NCI-H345 (cell line): ENCODE results near the gene INPP5K.
"Not testable (repeated sequence)": the region's sequence is repeated elsewhere in the genome, so short reads cannot be mapped to it uniquely, and the experiment has no call there.

Source experiments
- DNase-seq: peaks from one replicate; lab custom pipeline; 2025; lab: John Stamatoyannopoulos, UW

Gene INPP5K

DNA sequence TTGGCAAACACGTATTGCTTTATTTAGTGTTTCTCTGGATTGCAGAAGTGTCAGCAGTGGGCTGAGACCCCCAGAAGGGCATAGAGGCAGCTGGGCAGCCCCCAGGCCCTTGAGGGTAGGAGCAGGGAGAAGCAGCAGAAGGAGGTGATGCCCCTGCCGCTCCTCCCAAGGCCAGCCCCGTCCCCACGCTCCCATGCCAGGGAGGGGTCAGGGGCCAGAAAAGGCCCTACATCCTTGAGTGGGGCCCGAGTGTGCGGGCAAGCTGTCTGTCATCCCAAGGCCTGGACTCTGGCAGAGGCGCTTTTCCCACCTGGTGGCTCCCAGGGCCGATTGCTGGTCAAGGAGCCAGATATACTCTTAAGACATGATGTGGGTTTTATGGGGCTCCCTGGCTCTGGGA, 52.2 kb downstream of the INPP5K start:
- no peak for DNase-seq

DNA sequence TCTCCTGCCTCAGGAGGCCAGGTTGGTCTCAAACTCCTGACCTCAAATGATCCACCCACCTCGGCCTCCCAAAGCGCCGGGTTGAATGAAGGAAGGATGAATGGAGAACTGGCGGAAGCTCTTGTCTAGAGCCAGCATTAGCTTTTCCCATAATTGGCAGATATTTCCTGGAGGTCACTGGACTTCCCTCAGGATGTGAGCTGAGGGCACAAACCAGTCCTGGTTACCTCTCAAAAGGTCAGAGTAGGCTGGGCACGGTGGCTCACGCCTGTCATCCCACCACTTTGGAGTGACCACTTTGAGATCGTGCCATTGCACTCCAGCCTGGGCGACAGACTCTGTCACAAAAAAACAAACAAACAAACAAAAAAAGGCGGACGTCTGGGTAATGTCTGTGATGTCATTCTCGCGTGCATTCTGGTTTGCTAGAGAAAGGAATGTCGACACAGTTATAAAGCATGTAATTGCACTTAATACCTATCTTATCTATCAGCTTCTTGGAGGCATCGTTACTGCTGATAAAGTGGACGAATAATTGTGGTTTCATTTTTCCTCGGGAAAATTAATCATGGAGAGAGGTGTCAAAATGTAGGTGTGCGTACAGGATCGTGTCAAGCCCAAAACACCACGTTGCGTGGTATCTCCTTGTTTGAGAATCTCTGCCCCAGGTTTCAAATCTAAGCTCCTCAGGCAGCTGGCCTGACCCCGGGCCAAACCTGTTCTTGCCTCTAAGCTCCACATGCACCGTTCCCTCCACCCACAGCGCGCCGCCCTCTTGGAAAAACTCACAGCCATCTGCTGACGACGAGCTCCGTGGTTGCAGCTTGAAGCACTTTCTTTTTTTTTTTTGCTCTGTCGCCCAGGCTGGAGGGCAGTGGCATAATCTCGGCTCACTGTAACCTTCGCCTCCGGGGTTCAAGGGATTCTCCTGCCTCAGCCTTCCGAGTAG, 54.0 kb downstream of the INPP5K start:
- DNase-seq, result no peak

DNA sequence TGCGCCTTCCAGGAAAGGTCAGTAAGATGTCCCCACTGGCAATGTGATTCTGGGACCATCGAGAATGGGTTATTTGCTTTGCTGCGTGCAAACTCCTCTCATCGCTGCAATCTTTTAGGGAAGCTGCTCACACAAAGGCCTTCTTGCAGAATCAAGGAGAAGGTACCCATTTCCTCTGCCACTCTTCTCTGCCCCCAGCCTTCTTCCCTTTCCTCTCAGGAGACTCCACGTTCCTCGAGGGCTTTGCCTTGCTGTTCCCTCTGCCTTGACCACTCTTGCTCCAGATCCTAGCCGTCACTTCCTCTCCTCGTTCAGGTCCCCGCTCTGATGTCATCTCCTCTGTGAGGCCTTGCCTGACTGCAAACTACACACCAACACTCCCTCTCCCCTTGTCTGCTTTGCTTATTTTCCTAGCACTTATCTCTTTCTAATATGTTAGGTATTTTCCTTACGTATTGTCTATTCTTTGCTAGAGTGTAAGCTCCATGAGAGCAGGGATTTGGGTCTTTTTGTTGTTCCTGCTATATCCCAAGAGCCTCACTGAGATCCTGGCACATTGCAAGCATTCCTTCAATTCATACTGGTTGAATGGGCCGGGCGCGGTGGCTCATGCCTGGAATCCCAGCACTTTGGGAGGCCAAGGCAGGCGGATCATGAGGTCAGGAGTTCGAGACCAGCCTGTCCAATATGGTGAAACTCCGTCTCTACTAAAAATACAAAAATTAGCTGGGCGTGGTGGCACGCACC, 55.0 kb downstream of the INPP5K start:
- DNase-seq, result no peak

DNA sequence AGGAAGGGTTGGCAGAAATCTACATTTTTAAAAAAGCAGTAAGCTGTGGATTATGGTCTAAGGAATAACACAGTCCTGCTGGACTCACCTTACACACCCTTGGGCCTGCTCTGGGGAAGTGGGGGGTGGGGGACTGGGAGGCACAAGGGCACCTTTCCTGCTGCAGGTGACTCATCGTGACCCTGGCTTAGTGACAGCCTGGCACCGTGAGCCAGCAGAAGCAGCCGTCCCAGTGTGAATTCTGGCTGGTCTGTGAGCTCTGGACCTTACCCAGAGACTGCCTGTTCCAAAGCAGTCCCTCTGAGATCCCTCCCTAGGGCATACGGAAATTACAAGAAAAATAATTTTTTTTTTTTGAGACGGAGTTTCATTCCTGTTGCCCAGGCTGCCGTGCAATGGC, 56.2 kb downstream of the INPP5K start:
- DNase-seq, result no peak

DNA sequence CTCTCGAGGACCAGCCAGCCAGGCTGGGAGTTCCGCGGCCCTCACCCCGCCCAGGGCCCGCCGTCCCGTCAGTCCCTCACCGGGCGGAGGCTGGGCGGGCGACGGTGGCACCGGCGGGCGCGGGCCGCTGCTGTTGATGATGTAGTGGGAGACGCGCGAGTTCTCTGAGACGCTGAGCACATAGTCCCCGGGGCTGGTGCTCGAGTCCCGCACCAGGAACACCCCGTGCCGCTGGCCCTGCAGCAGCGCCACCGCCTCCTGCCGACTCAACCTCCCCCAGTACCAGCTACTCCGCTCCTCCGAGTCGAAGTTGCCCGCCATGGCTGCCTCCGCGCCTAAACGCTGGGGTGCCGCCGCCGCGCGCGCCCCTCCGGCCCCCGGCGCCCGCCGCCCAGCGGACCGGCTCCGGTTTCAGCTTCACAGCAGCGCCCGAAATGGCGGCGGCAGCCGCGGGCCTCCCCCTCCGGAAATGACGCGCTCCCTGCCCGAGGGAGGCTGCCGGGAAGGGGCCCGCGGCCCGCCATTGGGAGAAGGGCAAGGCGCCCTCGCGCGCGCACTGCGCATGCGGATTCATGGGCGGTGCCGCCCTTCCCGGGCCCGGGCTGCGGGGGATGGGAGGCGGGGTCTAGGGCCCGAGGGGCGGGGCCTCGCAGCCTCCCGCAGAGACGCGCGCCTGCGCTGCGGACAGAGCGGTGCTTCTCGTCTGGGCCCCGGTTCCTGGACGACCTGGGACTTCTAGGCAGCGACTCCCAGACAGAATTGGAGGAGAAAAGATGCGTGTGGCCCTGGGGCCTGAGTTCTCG, 60.4 kb downstream of the INPP5K start, which contains the start of gene CRK:
CRK (minus strand) TSS at position 436 of the 803 bp plus-strand sequence; CDS start at position 321, 115 bp downstream.
- peak; percentile 93 for DNase-seq

DNA sequence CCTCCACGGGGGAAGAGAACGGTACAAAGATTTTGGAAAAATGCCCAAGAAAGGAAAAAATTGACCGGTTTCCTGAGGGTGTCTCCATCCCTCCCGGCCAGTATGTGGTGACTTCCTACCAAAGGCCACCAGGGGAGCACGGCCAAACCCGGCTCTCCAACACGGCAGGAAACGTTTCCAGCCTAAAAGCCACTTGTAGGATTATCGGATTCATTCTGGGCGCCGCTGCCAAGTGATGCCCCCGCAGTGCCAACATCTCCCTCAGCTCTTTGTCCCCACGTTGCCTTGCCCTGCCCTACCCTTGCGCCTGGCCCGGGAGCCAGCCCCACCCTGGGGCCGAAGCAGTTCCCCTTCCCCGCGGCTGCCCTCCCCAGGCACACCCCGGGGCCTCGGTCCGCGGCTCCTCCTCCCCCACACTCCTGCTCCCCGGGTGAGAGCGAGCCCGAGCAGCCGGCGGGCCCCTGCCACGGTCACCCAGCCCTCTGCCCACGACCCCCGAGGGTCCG, 61.1 kb downstream of the INPP5K start:
- DNase-seq, result peak; percentile 38

DNA sequence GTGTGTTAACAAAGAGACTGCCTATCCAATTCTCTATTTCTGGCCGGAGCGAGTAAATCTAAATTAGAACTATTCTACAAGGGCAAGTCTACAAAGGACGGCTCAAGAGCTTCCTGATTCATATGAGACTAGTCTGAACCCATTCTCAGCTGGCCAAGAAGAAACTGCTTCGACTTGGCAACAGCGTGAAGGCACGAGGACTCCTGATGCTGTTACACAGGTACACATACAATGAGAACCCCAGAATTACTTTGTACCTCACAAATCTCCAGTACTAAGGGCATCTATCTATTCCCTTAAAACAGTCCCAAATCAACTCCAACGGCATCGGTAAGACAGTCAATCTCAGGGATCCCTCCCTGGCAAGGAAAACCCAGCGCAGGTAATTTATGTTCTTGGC, 61.9 kb downstream of the INPP5K start:
- no peak for DNase-seq

DNA sequence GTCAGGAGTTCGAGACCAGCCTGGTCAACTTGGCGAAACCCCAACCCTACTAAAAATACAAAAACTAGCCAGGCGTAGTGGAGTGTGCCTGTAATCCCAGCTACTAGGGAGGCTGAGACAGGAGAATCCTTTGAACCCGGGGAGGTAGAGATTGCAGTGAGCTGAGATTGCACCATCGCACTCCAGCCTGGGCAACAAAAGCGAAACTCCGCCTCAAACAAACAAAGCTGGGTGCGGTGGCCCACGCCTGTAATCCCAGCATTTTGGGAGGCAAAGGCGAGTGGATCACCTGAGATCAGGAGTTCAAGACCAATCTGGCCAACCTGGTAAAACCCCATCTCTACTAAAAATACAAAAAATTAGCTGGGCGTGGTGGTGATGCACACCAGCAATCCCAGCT, 62.7 kb downstream of the INPP5K start:
- DNase-seq, result not testable (repeated sequence)

DNA sequence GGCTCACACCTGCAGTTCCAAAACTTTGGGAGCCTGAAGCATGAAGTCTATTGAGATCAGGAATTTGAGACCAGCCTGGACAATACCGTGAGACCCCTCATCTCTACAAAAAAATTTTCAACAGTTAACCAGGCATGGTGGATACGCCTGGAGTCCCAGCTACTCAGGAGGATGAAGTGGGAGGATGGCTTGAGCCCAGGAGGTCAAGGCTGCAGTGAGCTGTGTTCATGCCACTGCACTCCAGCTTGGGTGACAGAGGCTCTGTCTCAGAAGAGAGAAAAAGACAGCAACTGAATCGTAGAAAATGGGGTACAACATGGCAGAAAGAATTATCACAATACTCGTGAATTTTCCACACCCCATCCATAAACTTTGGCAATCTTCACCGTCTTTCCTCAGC, 63.6 kb downstream of the INPP5K start:
- DNase-seq, result no peak

DNA sequence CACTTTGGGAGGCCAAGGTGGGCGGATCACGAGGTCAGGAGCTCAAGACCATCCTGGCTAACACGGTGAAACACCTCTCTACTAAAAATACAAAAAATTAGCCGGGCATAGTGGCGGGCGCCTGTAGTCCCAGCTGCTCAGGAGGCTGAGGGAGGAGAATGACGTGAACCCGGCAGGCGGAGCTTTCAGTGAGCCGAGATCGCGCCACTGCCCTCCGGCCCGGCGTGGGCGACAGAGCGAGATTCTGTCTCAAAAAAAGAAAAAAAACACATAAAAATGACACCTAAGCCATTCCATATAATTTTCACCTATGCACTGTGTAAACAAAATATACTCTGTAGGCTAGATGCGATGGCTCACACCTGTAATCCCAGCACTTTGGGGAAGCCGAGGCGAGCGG, 66.2 kb downstream of the INPP5K start:
- DNase-seq, result not testable (repeated sequence)

DNA sequence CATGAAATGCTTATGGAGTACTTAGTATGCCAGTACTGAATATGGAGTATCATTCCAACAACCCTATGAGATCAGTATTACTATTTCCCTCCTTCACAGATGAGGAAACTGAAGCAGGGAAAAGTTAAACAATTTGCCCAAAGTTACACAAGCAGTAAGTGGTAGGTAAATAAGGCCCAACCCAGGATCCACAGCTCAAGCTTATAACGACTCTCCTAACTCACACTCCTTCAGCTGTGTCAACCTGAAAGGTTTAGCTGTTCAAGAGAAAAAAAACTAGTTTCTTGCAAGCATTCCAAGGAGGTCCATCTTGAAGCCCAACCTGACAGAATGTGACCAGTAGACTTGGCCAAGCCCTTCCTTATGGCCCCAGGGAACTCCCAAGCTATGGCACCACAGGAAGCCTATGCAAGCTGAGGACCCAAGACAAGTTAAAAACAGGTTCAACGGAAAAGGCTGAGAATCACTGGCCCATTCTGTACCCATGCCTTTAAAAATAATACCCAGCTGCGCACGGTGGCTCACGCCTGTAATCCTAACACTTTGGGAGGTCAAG, 66.9 kb downstream of the INPP5K start:
- no peak for DNase-seq

DNA sequence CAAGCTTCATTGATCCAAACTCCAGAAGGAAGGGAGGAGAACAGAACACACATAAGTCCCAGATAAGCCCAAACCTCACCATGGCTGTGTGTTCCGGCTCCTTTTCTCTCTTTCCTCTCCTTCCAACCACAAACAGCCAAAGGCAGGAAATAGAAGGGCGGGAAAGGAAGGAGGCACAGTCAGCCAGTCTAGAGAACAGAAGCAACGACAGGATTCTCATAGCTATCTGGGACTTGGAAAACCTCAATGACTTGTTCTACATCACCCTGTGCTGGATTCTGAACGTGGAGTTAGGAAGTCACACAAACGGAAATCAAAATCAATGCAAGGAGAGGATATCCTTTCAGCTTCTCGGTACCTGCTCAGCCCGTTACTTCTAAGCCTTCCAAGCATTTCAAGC, 69.4 kb downstream of the INPP5K start:
- DNase-seq, result no peak

DNA sequence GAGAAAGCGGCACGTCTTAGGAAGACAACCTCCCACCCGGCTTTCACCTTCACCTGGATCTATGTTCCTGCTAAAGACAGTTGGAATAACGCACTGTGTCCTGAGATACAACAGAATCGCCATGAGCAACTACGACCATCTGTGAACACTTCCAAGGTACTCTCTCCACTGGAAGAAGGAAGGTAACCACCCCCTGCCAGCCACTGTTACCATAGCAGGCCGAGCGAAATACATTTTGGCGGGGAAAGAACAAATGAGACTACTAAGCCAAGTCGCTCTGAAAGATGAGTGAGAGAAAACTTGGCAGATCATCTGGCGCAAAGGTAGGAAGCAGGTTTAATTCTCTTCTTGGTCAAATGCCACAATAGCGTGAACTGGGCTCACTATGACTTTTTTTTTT, 70.2 kb downstream of the INPP5K start:
- DNase-seq, result no peak

DNA sequence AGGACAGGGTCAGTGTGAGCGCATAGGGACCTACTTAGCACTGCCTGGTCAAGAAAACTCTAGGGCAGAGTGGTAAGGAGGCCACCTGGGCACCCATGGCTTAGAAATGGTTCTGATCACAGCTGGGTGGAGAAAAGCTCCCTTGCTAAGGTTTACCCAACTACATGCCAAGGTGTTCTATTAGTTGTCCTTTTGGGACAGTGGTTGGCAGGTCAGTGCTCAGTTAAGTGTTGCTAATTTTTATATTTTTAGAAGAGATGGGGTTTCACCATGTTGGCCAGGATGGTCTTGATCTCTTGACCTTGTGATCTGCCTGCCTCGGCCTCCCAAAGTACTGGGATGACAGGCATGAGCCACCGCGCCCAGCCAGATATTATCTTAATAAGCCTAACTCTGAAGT, 70.7 kb downstream of the INPP5K start:
- DNase-seq, result not testable (repeated sequence)
